ENCODE data around the gene SLC25A11.
"Not testable (repeated sequence)": the region's sequence is repeated elsewhere in the genome, so short reads cannot be mapped to it uniquely, and the experiment has no call there.

SLC25A11 gene

DNA sequence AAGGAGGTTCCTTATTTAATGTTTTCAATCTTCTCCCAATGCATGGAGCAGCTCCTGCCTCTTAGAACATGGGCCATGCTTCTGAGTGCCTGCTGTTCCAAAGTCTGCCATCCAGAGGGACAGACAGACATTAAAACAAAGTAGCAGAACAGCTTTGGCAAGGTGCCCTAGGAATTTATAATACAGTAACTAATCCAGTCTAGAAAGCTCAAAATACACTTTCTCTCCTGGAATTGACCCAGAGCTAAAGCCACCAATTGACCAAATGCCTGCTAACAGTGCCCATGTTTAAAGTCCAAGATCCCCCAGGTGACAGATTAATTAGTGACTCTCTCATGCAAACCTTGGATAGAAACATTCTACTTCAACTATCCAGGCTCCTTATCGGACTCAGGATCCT lies 25.9 kb downstream of the SLC25A11 start:
- ChIA-PET POLR2A (no interaction called here), CTCF (interaction anchor here (0.9 to 2.1 kb wide), 4 partner anchors 9 to 67 kb away, joined by 3 to 9 read pairs (median 4); partner anchors contain the start of gene CHRNE)

DNA sequence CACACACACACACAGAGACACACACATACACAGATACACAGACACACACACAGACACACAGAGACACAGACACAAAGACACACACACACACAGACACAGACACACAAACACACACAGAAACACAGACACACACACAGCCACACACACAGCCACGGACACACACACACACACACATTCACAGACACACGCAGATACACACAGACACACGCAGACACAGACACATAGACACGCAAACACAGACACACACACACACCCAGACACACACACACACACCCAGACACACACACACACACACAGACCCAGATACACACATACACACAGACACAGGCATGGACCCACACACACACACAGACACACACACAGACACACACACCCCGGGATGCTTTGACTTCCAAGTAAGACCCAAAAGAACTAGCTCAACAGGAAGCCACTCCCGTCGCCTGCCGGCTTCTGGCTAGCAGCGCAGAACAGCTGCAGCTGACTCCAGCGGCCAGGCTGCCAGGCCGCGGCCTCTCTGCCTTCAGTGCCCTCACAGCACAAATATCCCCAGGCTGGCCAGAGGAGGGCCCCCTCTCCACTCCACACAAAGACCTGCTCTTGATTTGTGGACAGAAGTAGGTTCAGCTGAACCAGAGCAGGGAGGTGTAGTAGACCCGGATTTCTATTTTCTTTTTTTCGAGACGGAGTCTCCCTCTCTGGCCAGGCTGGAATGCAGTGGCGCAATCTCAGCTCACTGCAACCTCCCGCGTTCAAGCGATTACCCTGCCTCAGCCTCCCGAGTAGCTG lies 30.9 kb downstream of the SLC25A11 start:
- peak; percentile 87 for DNase-seq (ENCODE audit: extremely low spot score)
- CTCF ChIA-PET = interaction anchor here (0.6 to 2.6 kb wide), 41 partner anchors 9 to 530 kb away, joined by 3 to 30 read pairs (median 4); partner anchors contain the start of genes ARRB2, C17orf107, C1QBP and GLTPD2
- POLR2A ChIA-PET = interaction anchor here (0.6 to 1.0 kb wide), 2 partner anchors 31 to 96 kb away, joined by 3 to 5 read pairs; partner anchors contain the start of genes RNF167 and SLC25A11
- TF ChIP-seq, protein P1, sequence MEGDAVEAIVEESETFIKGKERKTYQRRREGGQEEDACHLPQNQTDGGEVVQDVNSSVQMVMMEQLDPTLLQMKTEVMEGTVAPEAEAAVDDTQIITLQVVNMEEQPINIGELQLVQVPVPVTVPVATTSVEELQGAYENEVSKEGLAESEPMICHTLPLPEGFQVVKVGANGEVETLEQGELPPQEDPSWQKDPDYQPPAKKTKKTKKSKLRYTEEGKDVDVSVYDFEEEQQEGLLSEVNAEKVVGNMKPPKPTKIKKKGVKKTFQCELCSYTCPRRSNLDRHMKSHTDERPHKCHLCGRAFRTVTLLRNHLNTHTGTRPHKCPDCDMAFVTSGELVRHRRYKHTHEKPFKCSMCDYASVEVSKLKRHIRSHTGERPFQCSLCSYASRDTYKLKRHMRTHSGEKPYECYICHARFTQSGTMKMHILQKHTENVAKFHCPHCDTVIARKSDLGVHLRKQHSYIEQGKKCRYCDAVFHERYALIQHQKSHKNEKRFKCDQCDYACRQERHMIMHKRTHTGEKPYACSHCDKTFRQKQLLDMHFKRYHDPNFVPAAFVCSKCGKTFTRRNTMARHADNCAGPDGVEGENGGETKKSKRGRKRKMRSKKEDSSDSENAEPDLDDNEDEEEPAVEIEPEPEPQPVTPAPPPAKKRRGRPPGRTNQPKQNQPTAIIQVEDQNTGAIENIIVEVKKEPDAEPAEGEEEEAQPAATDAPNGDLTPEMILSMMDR (IDR thresholded peaks at IDR 0.05; ENCODE audit: control extremely low read depth, extremely low read depth, low read depth, missing control alignments) = peak; percentile 81

More for the DNA sequence above, 25.9 kb downstream of the SLC25A11 start:
- TF ChIP-seq, protein P1 (IDR thresholded peaks at IDR 0.05; ENCODE audit: control extremely low read depth, extremely low read depth, low read depth, missing control alignments) = no peak
- DNase-seq (ENCODE audit: extremely low spot score) = no peak

DNA sequence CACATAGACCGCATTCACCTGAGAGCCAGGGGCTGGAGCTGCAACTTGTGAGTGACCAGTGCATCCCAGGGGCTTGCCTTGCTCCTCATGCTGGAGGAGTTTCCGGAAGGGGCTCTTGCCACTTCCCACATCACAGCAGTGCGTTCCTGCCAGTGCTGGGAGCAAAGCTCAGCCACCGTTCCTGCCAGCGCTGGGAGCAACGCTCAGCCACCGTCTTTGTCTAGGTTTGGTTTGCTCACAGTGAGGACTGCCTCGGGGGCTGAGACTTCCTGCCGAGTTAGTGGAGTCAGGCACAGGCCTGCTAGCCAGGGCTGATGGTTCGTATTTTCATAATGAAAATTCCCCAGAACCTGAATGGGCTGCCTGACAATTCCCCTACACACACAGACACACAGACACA lies 31.5 kb downstream of the SLC25A11 start:
- TF ChIP-seq, protein P1 (IDR thresholded peaks at IDR 0.05; ENCODE audit: control extremely low read depth, extremely low read depth, low read depth, missing control alignments) = no peak
- POLR2A ChIA-PET = interaction anchor here (0.6 kb wide), 1 partner anchor 97 kb away, joined by 3 read pairs; no protein-coding TSS in a partner anchor
- CTCF ChIA-PET = interaction anchor here (0.6 to 2.6 kb wide), 35 partner anchors 9 to 531 kb away, joined by 3 to 30 read pairs (median 5); partner anchors contain the start of genes ARRB2, C17orf107, C1QBP and GLTPD2
- DNase-seq (ENCODE audit: extremely low spot score) = no peak

DNA sequence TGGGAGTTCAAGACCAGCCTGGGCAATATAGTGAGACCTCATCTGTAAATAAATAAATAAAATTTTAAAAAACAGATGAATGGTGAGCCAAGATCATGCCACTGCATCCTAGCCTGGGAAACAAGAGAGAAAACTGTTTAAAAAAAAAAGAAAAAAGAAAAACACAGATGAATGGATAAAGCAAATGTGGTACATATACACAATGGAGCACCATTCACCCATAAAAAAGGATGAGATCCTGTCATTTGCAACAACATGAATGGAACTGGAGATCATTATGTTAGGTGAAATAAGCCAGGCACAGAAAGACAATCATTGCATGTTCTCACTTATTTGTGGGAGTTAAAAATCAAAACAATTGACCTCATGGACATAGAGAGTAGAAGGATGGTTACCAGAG lies 33.2 kb downstream of the SLC25A11 start:
- CTCF ChIA-PET = interaction anchor here (1.0 to 1.4 kb wide), 2 partner anchors 50 to 155 kb away, joined by 3 to 4 read pairs; no protein-coding TSS in a partner anchor
- not testable (repeated sequence) for DNase-seq (ENCODE audit: extremely low spot score)

DNA sequence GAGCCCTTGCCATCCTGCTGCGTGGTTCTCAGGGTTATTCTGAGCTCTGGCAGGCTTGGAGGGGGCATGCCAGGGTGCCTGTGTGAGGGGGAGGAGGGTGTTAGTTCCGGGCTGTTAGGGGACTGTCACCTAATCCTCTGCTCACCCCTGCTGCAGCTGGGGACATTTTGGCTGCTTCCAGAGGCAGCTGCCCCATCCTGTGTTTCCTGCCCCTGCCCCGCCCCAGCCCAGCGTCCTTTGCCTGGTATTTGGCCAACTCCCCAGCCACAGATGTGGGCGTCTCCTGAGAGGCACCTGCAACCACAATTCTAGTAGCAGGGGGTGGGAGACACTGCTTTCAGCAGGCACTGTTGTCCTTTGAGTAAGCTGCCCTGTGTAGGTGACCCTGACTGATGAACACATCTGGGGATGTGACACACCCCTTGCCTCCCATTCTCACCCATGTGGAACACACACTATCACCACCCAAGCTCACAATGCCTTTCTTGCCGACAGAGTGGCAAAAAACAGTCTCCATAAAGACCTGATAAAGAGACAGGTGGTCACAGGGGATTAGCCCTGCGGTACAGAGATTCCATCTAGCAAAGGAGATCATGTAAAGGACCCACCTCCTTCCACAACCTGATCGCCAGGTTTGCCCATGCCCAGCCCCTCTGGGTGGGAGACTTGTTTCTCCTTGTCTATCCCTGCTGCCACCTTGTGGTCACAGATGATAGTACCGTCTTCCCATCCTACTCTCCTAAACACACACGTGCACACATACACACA lies 36.6 kb downstream of the SLC25A11 start, which contains the start of gene CHRNE:
CHRNE (minus strand) TSS at position 48 of the 768 bp plus-strand sequence; CDS start at position 13, 35 bp downstream.
- ChIA-PET POLR2A (no interaction called here), CTCF (interaction anchor here (0.7 to 3.0 kb wide), 18 partner anchors 10 to 349 kb away, joined by 3 to 9 read pairs (median 4); partner anchors contain the start of genes GLTPD2, MYBBP1A and SPAG7)

More for the DNA sequence above, 33.2 kb downstream of the SLC25A11 start:
- POLR2A ChIA-PET = not testable (repeated sequence)

DNA sequence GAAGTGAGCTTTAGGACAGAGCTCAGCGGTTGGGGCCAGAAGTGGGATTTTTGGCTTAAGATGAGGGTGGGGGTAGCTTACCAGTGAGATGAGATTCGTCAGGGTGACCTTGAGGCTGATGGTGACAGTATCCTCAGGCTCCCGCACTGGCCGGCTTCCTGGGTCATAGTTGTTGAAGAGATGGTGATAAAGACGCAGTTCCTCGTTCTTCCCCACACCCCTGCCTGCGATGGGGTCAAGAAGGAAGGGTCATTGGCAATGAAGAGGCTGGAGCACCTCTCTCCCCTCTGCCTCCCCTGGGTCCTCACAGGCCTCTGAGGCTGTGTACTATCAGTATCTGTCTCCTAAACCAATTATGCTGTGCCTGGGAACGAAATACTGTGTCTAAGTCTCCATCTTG lies 37.3 kb downstream of the SLC25A11 start:
- TF ChIP-seq, protein P1 (IDR thresholded peaks at IDR 0.05; ENCODE audit: control extremely low read depth, extremely low read depth, low read depth, missing control alignments) = no peak
- ChIA-PET POLR2A (no interaction called here), CTCF (interaction anchor here (0.9 to 3.0 kb wide), 15 partner anchors 11 to 336 kb away, joined by 3 to 9 read pairs (median 4); partner anchors contain the start of genes GLTPD2 and SPAG7)
- DNase-seq (ENCODE audit: extremely low spot score) = no peak

More for the DNA sequence above, 36.6 kb downstream of the SLC25A11 start, which contains the start of gene CHRNE:
- TF ChIP-seq, protein P1 (IDR thresholded peaks at IDR 0.05; ENCODE audit: control extremely low read depth, extremely low read depth, low read depth, missing control alignments) = peak; percentile 72
- DNase-seq (ENCODE audit: extremely low spot score) = peak; percentile 61
